OCI-LY7 (cell line): ENCODE measurements around the gene CELF2. TPM values are rescaled to one million over a fixed set of nuclear protein-coding genes. Genes with fewer than 3 reads are reported as not detected.

Experiments
- BruUV-seq: library from RNA; stranded (reverse); fragments of 400-500 nt; replicated peaks from 2 replicates; lab custom pipeline; 2021; lab: Mats Ljungman, UMichigan
- CTCF ChIA-PET: fragments of 300-600 bp; sonication (Branson Sonifier 250); formaldehyde crosslinking; loops from one replicate; lab custom pipeline; 2022; ENCODE audit warnings: antibody characterized with exemption; ENCODE audit not compliant: unreplicated experiment; lab: Charles Lee
- POLR2A ChIA-PET: fragments of 300-600 bp; sonication (Branson Sonifier 250); formaldehyde crosslinking; loops from one replicate; lab custom pipeline; 2022; ENCODE audit warnings: antibody characterized with exemption; lab: Charles Lee
- DNase-seq: peaks from one replicate; pipeline ENCODE4 v3.0.0-alpha.2; 2015; ENCODE audit warnings: low spot score
- H2AFZ ChIP-seq: fragments of 200-600 bp; sonication (generic), shearing (Covaris generic); 2 replicates; pipeline ENCODE4 v1.6.1; 2014; ENCODE audit warnings: mild to moderate bottlenecking, antibody characterized with exemption, low read length, moderate library complexity
- H3K27ac ChIP-seq: fragments of 200-600 bp; sonication (generic); 2 replicates; pipeline ENCODE4 v1.5.1; 2014; ENCODE audit warnings: mixed run types, low read depth, mild to moderate bottlenecking, moderate library complexity, low read length, inconsistent platforms; ENCODE audit not compliant: poor library complexity, severe bottlenecking
- H3K36me3 ChIP-seq: fragments of 200-600 bp; sonication (generic); 2 replicates; pipeline ENCODE4 v1.6.1; 2014; ENCODE audit warnings: mild to moderate bottlenecking, antibody characterized with exemption, low read length, moderate library complexity, mixed read lengths; ENCODE audit not compliant: insufficient read depth
- H3K4me1 ChIP-seq: fragments of 200-600 bp; sonication (generic); 2 replicates; pipeline ENCODE4 v1.5.1; 2014; ENCODE audit warnings: mild to moderate bottlenecking, low read length; ENCODE audit not compliant: insufficient read depth, poor library complexity, severe bottlenecking
- H3K4me2 ChIP-seq: fragments of 200-600 bp; sonication (generic); 2 replicates; pipeline ENCODE4 v1.6.1; 2014; ENCODE audit warnings: mild to moderate bottlenecking, low read length
- H3K4me3 ChIP-seq: fragments of 200-600 bp; sonication (generic); 2 replicates; pipeline ENCODE4 v1.5.1; 2014; ENCODE audit warnings: mild to moderate bottlenecking, low read depth, low read length; ENCODE audit not compliant: poor library complexity, severe bottlenecking
- H3K79me2 ChIP-seq: fragments of 200-600 bp; sonication (generic); 2 replicates; pipeline ENCODE4 v1.6.1; 2016; ENCODE audit warnings: low read depth, mild to moderate bottlenecking, low read length, moderate library complexity, mixed read lengths; ENCODE audit not compliant: insufficient read depth
- H3K9me2 ChIP-seq: fragments of 200-600 bp; sonication (generic); 2 replicates; pipeline ENCODE4 v1.6.1; 2016; ENCODE audit warnings: mild to moderate bottlenecking, low read length, mixed read lengths; ENCODE audit not compliant: insufficient read depth
- H3K9me3 ChIP-seq: fragments of 200-600 bp; sonication (generic); 2 replicates; pipeline ENCODE4 v1.6.1; 2014; ENCODE audit warnings: mild to moderate bottlenecking, mixed run types, low read length, mixed read lengths
- H4K20me1 ChIP-seq: fragments of 200-600 bp; sonication (generic); 2 replicates; pipeline ENCODE4 v1.6.1; 2014; ENCODE audit warnings: mild to moderate bottlenecking, antibody characterized with exemption, low read length, moderate library complexity, mixed read lengths; ENCODE audit not compliant: insufficient read depth
- CTCF ChIP-seq: fragments of 200-600 bp; sonication (generic); conservative IDR thresholded peaks from 2 replicates; pipeline ENCODE4 v1.5.1; 2014; ENCODE audit warnings: mild to moderate bottlenecking, antibody characterized with exemption, low read length, moderate library complexity, mixed read lengths
- EZH2phosphoT487 ChIP-seq: fragments of 200-600 bp; sonication (generic); IDR thresholded peaks from 2 replicates; pipeline ENCODE4 v1.6.1; 2018; ENCODE audit warnings: low read depth, borderline replicate concordance, mild to moderate bottlenecking, mixed run types, antibody characterized with exemption, low read length, moderate library complexity, mixed read lengths
- intact Hi-C: fragments of 100-400 bp; cut with micrococcal nuclease; formaldehyde crosslinking; loops from one replicate; pipeline ENCODE4 v1.10.0; 2022; ENCODE audit not compliant: unreplicated experiment
- total RNA-seq, 2 experiments: library from RNA; depleted of rRNA in 1 of 2; stranded (reverse); fragments of >200 nt in 1 of 2; shearing (Covaris generic) in 1 of 2; gene quantifications; 2 replicates each; pipeline ENCODE4 v1.2.3, GENCODE V29; 2014 to 2022

The CELF2 gene
- total RNA-seq, 2 experiments from 2014 or later, result 5.4 to 19.1 TPM

GRCh38 chr10:11326913-11327616 is 309.4 kb downstream of the CELF2 start:
- Histone ChIP-seq H2AFZ (no peak overlapping the region), H3K36me3 (no peaks in the 10 kb centered on the region), H3K4me2 (no peak overlapping the region), H3K27ac (no peak overlapping the region), H3K4me3 (no peak overlapping the region), H4K20me1 (no peaks in the 10 kb centered on the region), H3K9me3 (no peaks in the 10 kb centered on the region), H3K79me2 (no peaks in the 10 kb centered on the region), H3K9me2 (no peaks in the 10 kb centered on the region), H3K4me1 (no peaks in the 10 kb centered on the region)
- TF ChIP-seq CTCF, result no peak
- TF ChIP-seq EZH2phosphoT487, result no peak
- ChIA-PET POLR2A (no interaction called here), CTCF (no interaction called here)
- intact Hi-C loops, result no loop called here
- DNase-seq, result no peak
- BruUV-seq, result no TSS peak

- Histone ChIP-seq H3K79me2 (no peaks in the 10 kb centered on the region), H3K27ac (no peak overlapping the region), H3K4me1 (no peaks in the 10 kb centered on the region), H4K20me1 (no peaks in the 10 kb centered on the region), H3K36me3 (no peaks in the 10 kb centered on the region), H2AFZ (no peak overlapping the region), H3K9me3 (no peaks in the 10 kb centered on the region), H3K4me3 (no peak overlapping the region), H3K9me2 (no peaks in the 10 kb centered on the region), H3K4me2 (no peak overlapping the region)
- intact Hi-C loops, result no loop called here
- no peak for TF ChIP-seq CTCF
- POLR2A ChIA-PET, result no interaction called here
- BruUV-seq, result no TSS peak
- DNase-seq, result no peak
- CTCF ChIA-PET, result no interaction called here
Measured at GRCh38 chr10:11328264-11329061, 310.8 kb downstream of the CELF2 start.
